HG03469 (cell line): Measurements from ENCODE around the gene LGALS12.

ENCODE experiments used
- ATAC-seq: cut with Tn5 transposase; IDR thresholded peaks from one replicate; pipeline ENCODE4 v1.9.1; 2021; ENCODE audit warnings: mild to moderate bottlenecking, moderate library complexity, moderate number of reproducible peaks; ENCODE audit not compliant: unreplicated experiment

LGALS12 gene, protein sequence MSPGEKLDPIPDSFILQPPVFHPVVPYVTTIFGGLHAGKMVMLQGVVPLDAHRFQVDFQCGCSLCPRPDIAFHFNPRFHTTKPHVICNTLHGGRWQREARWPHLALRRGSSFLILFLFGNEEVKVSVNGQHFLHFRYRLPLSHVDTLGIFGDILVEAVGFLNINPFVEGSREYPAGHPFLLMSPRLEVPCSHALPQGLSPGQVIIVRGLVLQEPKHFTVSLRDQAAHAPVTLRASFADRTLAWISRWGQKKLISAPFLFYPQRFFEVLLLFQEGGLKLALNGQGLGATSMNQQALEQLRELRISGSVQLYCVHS

DNA sequence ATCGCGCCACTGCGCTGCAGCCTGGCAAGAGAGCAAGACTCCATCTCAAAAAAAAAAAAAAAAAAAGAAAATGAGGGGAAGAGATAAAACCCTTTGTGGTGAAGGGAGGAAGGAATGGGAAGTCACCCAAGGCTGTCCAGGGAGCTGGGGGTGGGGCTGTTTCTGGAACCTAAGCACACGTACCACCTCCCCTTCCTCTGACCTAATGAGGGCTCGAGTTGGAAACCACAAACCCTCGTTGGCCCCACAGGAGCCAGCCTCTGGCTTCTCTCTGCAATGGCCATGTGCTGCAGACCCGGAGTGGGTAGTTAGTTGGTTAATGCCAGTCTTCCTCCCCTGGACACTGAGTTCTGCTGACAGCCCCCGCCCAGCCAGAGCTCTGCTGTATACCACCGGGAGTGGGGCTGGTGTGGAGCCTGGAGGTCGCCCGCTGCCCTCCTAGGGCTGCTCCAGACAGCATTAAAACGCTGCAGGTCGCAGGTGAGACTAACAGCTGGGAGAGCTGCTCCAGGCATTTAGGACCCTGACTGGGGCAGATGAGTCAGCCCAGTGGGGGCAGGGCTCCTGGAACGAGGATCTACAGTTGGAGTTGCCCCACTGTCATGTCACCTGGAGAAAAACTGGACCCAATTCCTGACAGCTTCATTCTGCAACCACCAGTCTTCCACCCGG, at the start of gene LGALS12:
TSS of gene LGALS12 (plus strand) at position 228 of the 672 bp plus-strand sequence. CDS start at position 603, 375 bp downstream.
- no peak for ATAC-seq

- no peak for ATAC-seq
These were observed 46.3 kb upstream of the LGALS12 start for GRCh38 chr11:63459586-63459985.

- no peak for ATAC-seq
These were observed 43.7 kb upstream of the LGALS12 start for GRCh38 chr11:63462137-63462536.

DNA sequence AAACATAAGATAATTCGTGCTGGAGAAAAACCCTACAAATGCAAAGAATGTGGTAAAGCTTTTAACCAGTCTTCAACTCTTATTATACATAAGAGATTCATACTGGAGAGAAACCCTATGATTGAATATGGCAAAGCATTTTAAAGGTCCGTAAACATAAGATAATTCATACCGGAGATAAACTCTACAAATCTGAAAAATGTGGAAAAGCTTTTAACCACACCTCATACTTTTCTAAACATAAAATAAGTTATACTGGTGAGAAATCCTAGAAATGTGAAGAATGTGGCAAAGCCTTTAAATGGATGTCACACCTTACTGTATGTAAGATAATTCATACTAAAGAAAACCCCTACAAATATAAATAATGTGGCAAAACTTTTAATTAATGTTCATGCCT, 35.6 kb upstream of the LGALS12 start:
- no peak for ATAC-seq

DNA sequence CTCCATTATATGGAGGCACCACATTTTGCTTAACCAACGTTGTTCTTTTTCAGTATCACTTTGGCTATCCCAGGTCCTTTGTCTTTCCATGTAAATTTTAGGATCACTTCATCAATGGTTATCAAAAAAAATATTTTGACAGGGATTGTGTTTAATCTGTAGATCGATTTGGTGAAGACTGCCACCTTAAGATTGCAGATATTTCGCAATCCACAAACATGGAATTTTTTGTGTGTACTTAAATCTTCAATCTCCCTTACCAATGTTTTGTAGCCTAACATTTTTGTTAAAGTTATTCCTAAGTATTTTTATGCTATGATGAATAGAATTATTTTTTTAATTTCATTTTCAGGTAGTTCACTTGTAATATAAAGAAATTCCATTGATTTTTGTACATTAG, 33.5 kb upstream of the LGALS12 start:
- ATAC-seq, result no peak

DNA sequence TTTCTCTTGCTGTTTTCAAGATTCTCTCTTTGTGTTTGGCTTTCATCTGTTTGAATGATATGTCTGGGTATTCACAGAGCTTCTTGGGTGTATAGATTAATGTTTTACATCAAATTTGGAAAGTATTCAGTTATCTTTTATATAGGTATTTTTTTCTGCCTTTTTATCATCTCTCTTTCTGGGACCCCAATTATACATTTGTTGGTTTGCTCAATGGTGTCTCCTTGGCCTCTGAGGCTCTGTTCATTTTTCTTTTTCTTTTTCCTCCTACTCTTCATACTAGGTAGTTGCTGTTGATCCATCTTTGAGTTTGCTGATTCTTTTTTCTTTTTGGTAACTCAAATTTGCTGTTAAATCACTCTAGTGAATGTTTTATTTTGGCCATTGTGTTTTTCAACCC, 29.3 kb upstream of the LGALS12 start:
- ATAC-seq, result no peak

- no peak for ATAC-seq
These were observed 27.0 kb upstream of the LGALS12 start for GRCh38 chr11:63478896-63479295.

DNA sequence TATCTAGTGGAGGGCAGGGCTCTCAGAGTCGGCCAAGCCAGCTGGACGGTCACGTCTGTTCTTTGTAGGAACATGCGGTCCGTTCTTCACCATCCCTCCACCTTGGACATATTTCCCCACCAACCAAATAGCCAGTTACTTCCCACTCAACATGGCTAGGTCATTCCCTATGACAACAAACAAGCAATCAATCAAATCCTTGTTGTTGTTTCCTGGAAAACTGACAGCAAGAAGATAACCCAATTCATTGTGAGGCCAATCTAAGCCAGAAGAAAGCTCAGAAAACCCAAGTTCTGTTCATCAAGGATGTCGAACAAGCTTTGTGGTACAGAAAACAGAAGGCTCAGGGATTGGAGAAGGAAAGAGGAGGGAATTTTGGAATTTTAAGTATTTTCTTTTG, 25.8 kb upstream of the LGALS12 start:
- ATAC-seq, result no peak

DNA sequence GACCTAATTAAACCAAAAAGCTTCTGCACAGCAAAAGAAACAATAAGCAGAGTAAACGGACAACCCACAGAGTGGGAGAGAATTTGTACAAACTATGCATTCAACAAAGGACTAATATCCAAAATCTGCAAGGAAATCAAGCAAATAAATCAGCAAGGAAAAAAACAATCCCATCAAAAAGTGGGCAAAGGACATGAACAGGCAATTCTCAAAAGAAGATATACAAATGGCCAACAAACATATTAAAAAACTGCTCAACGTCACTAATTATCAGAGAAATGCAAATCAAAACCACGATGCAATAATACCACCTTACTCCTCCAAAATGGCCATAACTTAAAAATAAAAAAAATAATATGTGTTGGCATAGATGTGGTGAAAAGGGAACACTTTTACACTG, 20.1 kb upstream of the LGALS12 start:
- ATAC-seq, result no peak

DNA sequence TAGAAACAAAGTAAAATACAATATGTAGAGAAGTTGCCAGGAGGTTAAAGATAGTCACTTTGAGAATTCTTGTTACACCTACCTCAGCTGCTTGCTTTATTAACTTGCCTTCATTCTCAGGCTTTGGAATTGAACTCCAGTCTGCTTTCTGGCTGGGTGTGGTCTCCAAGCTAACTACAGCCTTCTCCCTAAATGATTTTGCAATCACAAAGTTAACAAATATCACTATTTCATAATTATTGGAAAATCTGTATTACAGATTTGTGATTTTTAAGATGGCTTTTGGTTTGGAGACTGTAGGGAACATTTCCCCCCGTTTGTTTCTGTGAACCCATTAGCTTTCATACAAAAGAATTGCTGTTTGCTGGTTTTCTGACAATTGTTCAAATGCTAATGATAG, 17.1 kb upstream of the LGALS12 start:
- ATAC-seq, result no peak

GRCh38 chr11:63489879-63490278, 16.0 kb upstream of the LGALS12 start:
- ATAC-seq, result no peak

DNA sequence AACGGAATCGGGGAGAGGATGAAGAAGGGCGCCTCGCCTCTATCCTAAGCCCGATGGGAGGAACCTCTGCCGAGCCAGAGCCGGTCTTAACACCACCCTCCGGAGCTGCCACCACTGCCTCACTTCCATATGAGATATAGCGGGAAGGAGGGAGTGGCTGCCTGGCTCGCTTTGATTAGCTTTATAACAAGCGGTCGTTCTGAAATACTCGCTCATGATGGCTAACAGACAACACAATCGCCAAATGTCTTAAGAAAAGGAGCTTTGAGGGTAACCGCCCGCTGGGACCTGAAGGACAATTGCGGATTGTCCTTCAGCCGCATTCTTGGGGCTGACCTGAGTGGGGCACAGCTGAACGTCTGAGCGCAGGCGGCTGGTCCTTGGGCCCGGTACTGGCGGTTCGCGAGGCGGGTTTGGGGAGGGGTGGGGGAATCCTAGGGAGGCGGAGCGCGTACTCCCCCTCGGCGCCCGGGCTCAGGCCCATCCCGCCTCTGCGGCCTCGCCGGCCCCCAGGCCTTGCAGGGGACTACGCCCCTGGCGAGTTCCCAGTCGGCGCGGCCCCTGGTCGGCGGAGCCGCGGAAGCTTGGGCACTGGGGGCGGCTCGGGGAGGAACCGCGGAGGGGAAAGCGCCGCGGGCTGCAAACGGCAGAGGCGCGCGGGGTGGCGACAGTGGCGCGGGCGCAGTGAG, 15.2 kb upstream of the LGALS12 start, which contains the start of gene PLAAT5:
TSS of gene PLAAT5 (minus strand) at position 617 of the 689 bp plus-strand sequence. CDS start at position 484, 133 bp downstream.
- ATAC-seq, result no peak

GRCh38 chr11:63491240-63491587, 14.7 kb upstream of the LGALS12 start:
- no peak for ATAC-seq

DNA sequence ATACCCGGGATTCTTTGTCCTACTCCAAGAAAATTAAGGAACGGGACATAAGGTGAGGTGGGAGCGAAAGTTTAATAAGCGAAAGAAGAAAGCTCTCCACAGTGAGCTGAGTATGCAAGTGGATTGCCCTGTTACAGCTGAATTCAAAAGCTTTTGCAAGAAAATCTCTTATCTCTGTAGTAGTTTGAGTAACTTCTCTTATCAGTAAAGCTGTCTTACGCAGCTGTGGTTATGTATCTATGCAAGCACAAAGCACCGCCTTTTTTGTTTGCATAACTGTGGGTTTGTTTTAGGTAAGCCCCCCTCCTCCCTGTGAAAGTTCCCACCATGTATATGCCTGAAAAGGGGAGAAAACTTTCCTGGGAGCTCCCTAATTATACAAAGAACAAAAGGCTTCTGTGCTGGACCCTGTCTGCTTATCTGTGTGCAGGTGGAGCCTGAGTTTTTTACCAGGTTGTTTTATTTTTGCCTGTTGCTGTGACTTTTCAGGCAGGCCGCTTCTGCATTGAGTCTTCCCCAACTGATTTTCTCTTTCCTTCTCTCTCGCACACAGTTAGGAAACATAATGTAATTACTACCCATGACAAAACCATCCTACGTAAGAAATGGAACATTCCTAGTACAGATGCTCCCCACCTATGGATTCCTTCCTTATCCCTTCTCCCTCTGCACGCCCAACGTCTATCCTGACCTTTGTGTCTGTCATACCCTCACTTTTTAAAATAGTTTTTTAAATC, 14.1 kb upstream of the LGALS12 start:
- no peak for ATAC-seq

GRCh38 chr11:63492441-63492840, 13.4 kb upstream of the LGALS12 start:
- ATAC-seq, result no peak

GRCh38 chr11:63493127-63493526, 12.8 kb upstream of the LGALS12 start:
- no peak for ATAC-seq

DNA sequence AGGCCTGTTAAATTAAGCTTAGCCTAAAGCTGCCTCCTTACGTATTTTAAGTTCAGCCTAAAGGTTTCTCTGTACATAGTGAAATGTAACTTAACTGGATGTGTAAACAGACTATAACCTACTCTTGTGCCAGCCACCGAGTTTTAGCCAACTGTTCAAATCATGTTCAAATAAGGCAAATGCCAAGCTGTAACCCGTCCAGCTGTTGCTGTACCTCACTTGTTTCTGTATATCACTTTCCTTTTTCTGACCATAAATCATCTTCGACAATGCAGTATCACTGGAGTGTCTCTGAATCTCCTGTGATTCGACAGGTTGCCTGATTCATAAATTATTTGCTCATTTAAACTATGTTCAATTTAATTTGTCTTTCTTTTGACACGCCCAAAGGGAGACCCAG, 10.9 kb upstream of the LGALS12 start:
- ATAC-seq, result no peak

GRCh38 chr11:63499874-63500273, 6.0 kb upstream of the LGALS12 start:
- ATAC-seq, result no peak

GRCh38 chr11:63501236-63501635, 4.6 kb upstream of the LGALS12 start:
- ATAC-seq, result no peak

- ATAC-seq, result no peak
These were observed 3.5 kb upstream of the LGALS12 start for GRCh38 chr11:63502252-63502820.

- no peak for ATAC-seq
These were observed 2.4 kb upstream of the LGALS12 start for GRCh38 chr11:63503492-63503891.
